Heart right ventricle (tissue), 16 donors: Measurements from ENCODE around the gene LOX. TPM values are rescaled to one million over a fixed set of nuclear protein-coding genes. Genes with fewer than 3 reads are reported as not detected.

ENCODE experiments used
- ATAC-seq, 8 donors: fragments of 200-7000 bp; cut with Tn5 transposase; one replicate each; pipeline ENCODE4 v1.9.1; 2020; ENCODE audit warnings: mild to moderate bottlenecking in 8 of 8, moderate library complexity in 8 of 8, moderate number of reproducible peaks in 1 of 8
- DNase-seq, 2 donors: peaks; one replicate each; pipeline ENCODE4 v3.0.0-alpha.2; 2020
- H3K27ac ChIP-seq, 10 donors: fragments of 200-600 bp; sonication (generic) in 2 of 10; one replicate each; pipeline versions ENCODE4 v1.5.0 to v1.8.0; 2020 to 2022; ENCODE audit warnings: mild to moderate bottlenecking in 3 of 10
- H3K27me3 ChIP-seq, 7 donors: fragments of 200-600 bp; one replicate each; pipeline ENCODE4 v1.8.0; 2021 to 2022; ENCODE audit warnings: mild to moderate bottlenecking in 2 of 7
- H3K36me3 ChIP-seq, 9 donors: fragments of 200-600 bp; sonication (generic) in 1 of 9; one replicate each; pipeline versions ENCODE4 v1.5.0 to v1.8.0; 2020 to 2022; ENCODE audit warnings: mild to moderate bottlenecking in 2 of 9
- H3K4me1 ChIP-seq, 9 donors: fragments of 200-600 bp; sonication (generic) in 1 of 9; one replicate each; pipeline versions ENCODE4 v1.5.0 to v1.8.0; 2020 to 2022; ENCODE audit warnings: mild to moderate bottlenecking in 4 of 9
- H3K4me3 ChIP-seq, 10 donors: fragments of 200-600 bp; sonication (generic) in 2 of 10; one replicate each; pipeline versions ENCODE4 v1.5.0 to v1.8.0; 2020 to 2022; ENCODE audit warnings: mild to moderate bottlenecking in 7 of 10, moderate library complexity in 2 of 10
- H3K9me3 ChIP-seq, 11 donors: fragments of 200-600 bp in 10 of 11; sonication (generic) in 2 of 11; one replicate each; pipeline versions ENCODE4 v1.5.0 to v1.8.0; 2013 to 2022; ENCODE audit warnings: mild to moderate bottlenecking in 2 of 11, control low read depth in 1 of 11, moderate library complexity in 1 of 11
- CTCF ChIP-seq, 9 donors: fragments of 200-600 bp; sonication (generic) in 2 of 9; IDR thresholded peaks; one replicate each; pipeline versions ENCODE4 v1.5.0 to v1.8.0; 2021 to 2022; ENCODE audit warnings: antibody characterized with exemption in 9 of 9, mild to moderate bottlenecking in 5 of 9, moderate library complexity in 1 of 9
- WGBS, 2 donors: extraction: QIAGEN DNeasy Blood & Tissue Kit; methylation state at CpG; one replicate each; pipeline ENCODE4 v1.1.7; 2013; ENCODE audit warnings: inconsistent platforms in 1 of 2; 5-methylcytosine and 5-hydroxymethylcytosine counted together
- intact Hi-C, 10 donors: fragments of 100-400 bp; cut with DNase I; formaldehyde crosslinking; loops; one replicate each; pipeline versions ENCODE4 v1.11.1 to v1.14.2; 2022
- polyA plus RNA-seq, 2 donors: library from polyadenylated mRNA; stranded (reverse); fragments of 200-250 nt; gene quantifications; one replicate each; pipeline ENCODE4 v1.2.3, GENCODE V29; 2013
- total RNA-seq, 10 donors: library from RNA; stranded (reverse); fragmentation: NEBNext Ultra II Directional in 3 of 10; extraction: Animal tissue kit (Norgen Biotek cat#: 25700) in 3 of 10; gene quantifications; one replicate each; pipeline versions ENCODE4 v1.2.1 to v1.2.4, GENCODE V29; 2021 to 2023
- donor health status: Arrhythmogenic right ventricular cardiomyopathy.
- donor health status: ischemic (EF 13 %, LVEDD 7.1; RV severe dilation, severe dysfunction).
- donor health status: healthy with polysubstance abuse.
- donor health status: DM: no; HTN: yes; CAD: no.
- donor health status: DM: no; HTN: no; CAD: no.
- donor health status: ischemic (EF 25% LVEDD 6.9; RV normal size, moderate dysfunction).
- donor health status: ischemic (EF 25% LVEDD 5.7; RV mildly dilated, moderate dysfunction).
- donor health status: healthy.
- donor health status: DM: yes; HTN: yes; CAD: no.
- donor health status: Ischemic cardiomyopathy.
- donor health status: ischemic (EF 35%, LVEDD 5.7; RV mildly dilated, moderate dysfunction).
- donor health status: nonischemic (EF 11% LVEDD 7.7; RV severe dilation, severe dysfunction).
- donor health status: DM: yes; HTN: yes; CAD: no.
- donor health status: PGD.
- donor health status: ischemic (EF 29% LVEDD 5.4; RV normal size, mild dysfunction).
- donor health status: nonischemic (EF 23%, LVEDD 6.1; RV moderate dilation, normal function).

The LOX gene
- total and polyA plus RNA-seq, 12 donors: 1.5 to 34.7 (median 3.2) TPM

DNA sequence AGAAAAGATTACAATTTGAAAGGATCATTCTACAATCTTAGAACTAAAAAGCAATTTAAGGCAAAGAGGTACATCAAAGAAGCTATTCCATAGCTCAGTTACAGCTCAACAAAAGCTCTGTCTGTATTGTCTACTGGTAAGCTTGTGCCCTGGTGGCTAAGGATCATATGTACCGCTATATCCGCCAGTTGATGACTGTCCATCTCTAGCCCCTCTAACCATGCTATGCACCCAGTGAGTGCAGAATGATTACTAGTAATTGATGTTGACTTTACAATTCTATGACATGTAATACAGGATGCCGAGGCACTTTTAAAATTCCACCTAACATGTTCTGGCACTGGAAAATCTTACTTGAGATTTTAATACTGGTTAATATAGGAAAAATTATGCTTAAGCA, 13.1 kb downstream of the LOX start:
- DNase-seq (no peak), ATAC-seq (no peak)
- intact Hi-C loops: no loop called here
- H3K27me3 ChIP-seq: no peaks in the 10 kb centered on the region
- TF ChIP-seq CTCF (IDR thresholded peaks at IDR 0.05): no peak
- H3K4me3 ChIP-seq: no peak overlapping the region
- H3K27ac ChIP-seq: no peak overlapping the region
- H3K4me1 ChIP-seq: no peaks in the 10 kb centered on the region
- 95 to 97% methylated on average over 3 of the region's 3 CpGs for WGBS, 2 donors
- H3K9me3 ChIP-seq: no peaks in the 10 kb centered on the region
- H3K36me3 ChIP-seq: peaks cover 0 to 27% (median 0%) of the 10 kb centered on the region in 9 donors

GRCh38 chr5:122063836-122064235, 14.2 kb downstream of the LOX start:
- intact Hi-C loops: no loop called here
- Histone ChIP-seq H3K36me3 (peaks cover 0 to 16% (median 0%) of the 10 kb centered on the region in 9 donors), H3K9me3 (no peaks in the 10 kb centered on the region), H3K4me3 (no peak overlapping the region), H3K27me3 (no peaks in the 10 kb centered on the region), H3K27ac (no peak overlapping the region), H3K4me1 (no peaks in the 10 kb centered on the region)
- DNase-seq (no peak), ATAC-seq (no peak)
- TF ChIP-seq CTCF (IDR thresholded peaks at IDR 0.05): no peak
- 67 to 87% methylated on average over 1 of the region's 1 CpG for WGBS, 2 donors

DNA sequence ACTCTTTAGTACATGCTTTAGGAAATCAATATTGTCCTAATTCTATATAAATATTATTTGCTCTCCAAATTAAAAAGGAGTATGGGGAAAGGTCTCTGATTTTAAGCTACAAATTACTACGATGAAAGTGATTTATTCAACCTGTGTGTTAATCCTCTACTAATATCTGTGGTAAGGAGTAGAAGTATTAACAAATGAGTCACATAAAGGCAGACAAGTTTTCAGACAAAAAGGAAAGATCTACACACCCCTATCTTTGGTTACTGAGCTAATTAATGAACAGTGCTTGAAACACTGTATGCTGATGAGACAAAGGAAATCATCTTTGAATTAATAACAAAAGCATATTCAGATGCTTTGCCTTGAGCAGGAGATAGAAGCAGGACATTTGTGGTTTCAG, 15.9 kb downstream of the LOX start:
- intact Hi-C loops: no loop called here
- TF ChIP-seq CTCF (IDR thresholded peaks at IDR 0.05): no peak
- WGBS, 2 donors: 91% methylated on average over 1 of the region's 1 CpG
- Histone ChIP-seq H3K4me1 (no peaks in the 10 kb centered on the region), H3K27ac (no peak overlapping the region), H3K27me3 (no peaks in the 10 kb centered on the region), H3K9me3 (no peaks in the 10 kb centered on the region), H3K4me3 (no peak overlapping the region), H3K36me3 (peaks cover 0 to 8% (median 0%) of the 10 kb centered on the region in 9 donors)
- DNase-seq (no peak), ATAC-seq (no peak)

GRCh38 chr5:122056913-122057312, 21.1 kb downstream of the LOX start:
- H3K4me3 ChIP-seq: no peak overlapping the region
- DNase-seq: no peak
- intact Hi-C loops: no loop called here
- no peaks in the 10 kb centered on the region for H3K36me3 ChIP-seq
- no peaks in the 10 kb centered on the region for H3K9me3 ChIP-seq
- no peak for TF ChIP-seq CTCF (IDR thresholded peaks at IDR 0.05)
- ATAC-seq: no peak
- no peak overlapping the region for H3K27ac ChIP-seq
- H3K4me1 ChIP-seq: peaks cover 0 to 8% (median 0%) of the 10 kb centered on the region in 9 donors
- no peaks in the 10 kb centered on the region for H3K27me3 ChIP-seq

GRCh38 chr5:122054266-122054665, 23.8 kb downstream of the LOX start:
- no peaks in the 10 kb centered on the region for H3K36me3 ChIP-seq
- no peak for TF ChIP-seq CTCF (IDR thresholded peaks at IDR 0.05)
- intact Hi-C loops: no loop called here
- no peak overlapping the region for H3K27ac ChIP-seq
- DNase-seq: no peak
- peaks cover 0 to 8% (median 0%) of the 10 kb centered on the region in 9 donors for H3K4me1 ChIP-seq
- H3K4me3 ChIP-seq: no peak overlapping the region
- no peaks in the 10 kb centered on the region for H3K27me3 ChIP-seq
- WGBS, 2 donors: 78 to 87% methylated on average over 4 of the region's 4 CpGs
- ATAC-seq: no peak
- no peaks in the 10 kb centered on the region for H3K9me3 ChIP-seq
